RWPE1 (cell line): Measurements from ENCODE around the gene MS4A4A.
"Not testable (repeated sequence)": the region's sequence is repeated elsewhere in the genome, so short reads cannot be mapped to it uniquely, and the experiment has no call there.

Experiments
- CTCF ChIA-PET: fragments of 350-600 bp; sonication (Branson Sonifier 250); formaldehyde crosslinking; extraction: SDS; loops from one replicate; lab custom pipeline; 2021; lab: Yijun Ruan, JAX
- POLR2A ChIA-PET: fragments of 400-600 bp; formaldehyde crosslinking; extraction: SDS; loops from one replicate; lab custom pipeline; 2020; ENCODE audit warnings: antibody characterized with exemption; ENCODE audit not compliant: low non-redundant PET; lab: Yijun Ruan, JAX
- DNase-seq: peaks from one replicate; pipeline ENCODE4 v3.0.0; 2012; ENCODE audit warnings: low spot score
- H3K27ac ChIP-seq: fragments of 450-650 bp; 2 replicates; pipeline ENCODE4 v1.5.1; 2017
- CTCF ChIP-seq: fragments of 450-650 bp; conservative IDR thresholded peaks from 2 replicates; pipeline ENCODE4 v1.5.1; 2017; ENCODE audit warnings: low read depth, mild to moderate bottlenecking

MS4A4A gene

GRCh38 chr11:60292145-60292544 is 11.7 kb downstream of the MS4A4A start:
- TF ChIP-seq CTCF = no peak
- DNase-seq = no peak
- H3K27ac ChIP-seq = no peak overlapping the region
- ChIA-PET CTCF (no interaction called here), POLR2A (no interaction called here)

GRCh38 chr11:60301178-60301577 is 20.7 kb downstream of the MS4A4A start:
- POLR2A ChIA-PET = no interaction called here
- no peak overlapping the region for H3K27ac ChIP-seq
- DNase-seq = no peak
- no peak for TF ChIP-seq CTCF
- CTCF ChIA-PET = no interaction called here

GRCh38 chr11:60301884-60302283 is 21.4 kb downstream of the MS4A4A start:
- DNase-seq, H3K27ac ChIP-seq, POLR2A ChIA-PET, CTCF ChIA-PET: not testable (repeated sequence)

GRCh38 chr11:60303661-60304060 is 23.2 kb downstream of the MS4A4A start:
- TF ChIP-seq CTCF = no peak
- no peak overlapping the region for H3K27ac ChIP-seq
- ChIA-PET CTCF (interaction anchor here (0.7 kb wide), 1 partner anchor 83 kb away, joined by 3 read pairs; no protein-coding TSS in a partner anchor), POLR2A (no interaction called here)
- no peak for DNase-seq

- CTCF ChIA-PET = no interaction called here
- POLR2A ChIA-PET = no interaction called here
- DNase-seq = peak; percentile 6
- no peak for TF ChIP-seq CTCF
- H3K27ac ChIP-seq = no peak overlapping the region
Measured at GRCh38 chr11:60305906-60306619, 25.6 kb downstream of the MS4A4A start.

- H3K27ac ChIP-seq = no peak overlapping the region
- ChIA-PET POLR2A (no interaction called here), CTCF (no interaction called here)
- no peak for DNase-seq
- TF ChIP-seq CTCF = no peak
Measured at GRCh38 chr11:60307507-60308195, 27.2 kb downstream of the MS4A4A start.

GRCh38 chr11:60310407-60310998 is 30.0 kb downstream of the MS4A4A start:
- POLR2A ChIA-PET = no interaction called here
- TF ChIP-seq CTCF = no peak
- no peak for DNase-seq
- H3K27ac ChIP-seq = no peak overlapping the region
- CTCF ChIA-PET = no interaction called here
